NT2/D1 (cell line): Measurements from ENCODE around the gene USP9Y.
"Not testable (repeated sequence)": the region's sequence is repeated elsewhere in the genome, so short reads cannot be mapped to it uniquely, and the experiment has no call there.

Experiments
- YY1 ChIP-seq: IDR thresholded peaks from 2 replicates; pipeline ENCODE4 v1.6.1; 2011; ENCODE audit not compliant: insufficient read length, insufficient read depth
- ZNF274 ChIP-seq: IDR thresholded peaks from 2 replicates; pipeline ENCODE4 v1.6.1; 2011; ENCODE audit warnings: mild to moderate bottlenecking, low read depth, low read length

- not testable (repeated sequence) for TF ChIP-seq YY1, ZNF274
Measured at GRCh38 chrY:12663845-12664244, 37.2 kb upstream of the USP9Y start.
